HG03159 (cell line): ENCODE measurements around the gene PLA2G15.
"Not testable (repeated sequence)": the region's sequence is repeated elsewhere in the genome, so short reads cannot be mapped to it uniquely, and the experiment has no call there.

Experiments
- ATAC-seq: cut with Tn5 transposase; IDR thresholded peaks from one replicate; pipeline ENCODE4 v1.9.1; 2021; ENCODE audit warnings: mild to moderate bottlenecking, moderate library complexity; ENCODE audit not compliant: unreplicated experiment

Gene PLA2G15

GRCh38 chr16:68275611-68276191, 30.5 kb downstream of the PLA2G15 start:
- peak; percentile 51 for ATAC-seq

- ATAC-seq, result no peak
Observed at GRCh38 chr16:68276223-68276622, 31.1 kb downstream of the PLA2G15 start.

GRCh38 chr16:68279726-68280558, 34.8 kb downstream of the PLA2G15 start:
- ATAC-seq, result no peak

GRCh38 chr16:68281368-68282063, 36.3 kb downstream of the PLA2G15 start:
- no peak for ATAC-seq

- no peak for ATAC-seq
Observed at GRCh38 chr16:68282064-68282452, 36.9 kb downstream of the PLA2G15 start.

- ATAC-seq, result no peak
Observed at GRCh38 chr16:68283346-68283745, 38.2 kb downstream of the PLA2G15 start.

GRCh38 chr16:68283801-68284598, 38.8 kb downstream of the PLA2G15 start:
- ATAC-seq, result no peak

GRCh38 chr16:68284847-68285246, 39.7 kb downstream of the PLA2G15 start:
- peak; percentile 56 for ATAC-seq

GRCh38 chr16:68285683-68286082, 40.5 kb downstream of the PLA2G15 start:
- no peak for ATAC-seq

GRCh38 chr16:68286153-68287074, 41.2 kb downstream of the PLA2G15 start:
- ATAC-seq, result no peak

- ATAC-seq, result no peak
Observed at GRCh38 chr16:68287276-68288251, 42.4 kb downstream of the PLA2G15 start.

GRCh38 chr16:68288252-68288650, 43.1 kb downstream of the PLA2G15 start:
- ATAC-seq, result no peak

GRCh38 chr16:68288796-68289195, 43.6 kb downstream of the PLA2G15 start:
- ATAC-seq, result not testable (repeated sequence)

GRCh38 chr16:68289202-68289601, 44.0 kb downstream of the PLA2G15 start:
- peak; percentile 1 for ATAC-seq

GRCh38 chr16:68289621-68290329, 44.6 kb downstream of the PLA2G15 start:
- peak; percentile 87 for ATAC-seq

GRCh38 chr16:68290450-68290849, 45.3 kb downstream of the PLA2G15 start:
- no peak for ATAC-seq

GRCh38 chr16:68291227-68291626, 46.1 kb downstream of the PLA2G15 start:
- no peak for ATAC-seq

GRCh38 chr16:68292425-68292824, 47.3 kb downstream of the PLA2G15 start:
- no peak for ATAC-seq
